Liver (tissue), 9 donors: ENCODE results near the gene DYNC1H1. TPM values are rescaled to one million over a fixed set of nuclear protein-coding genes. Genes with fewer than 3 reads are reported as not detected.

ENCODE experiments used
- DNase-seq: peaks from one replicate; pipeline ENCODE4 v3.0.0-alpha.2; 2017; ENCODE audit warnings: low spot score
- H3K27ac ChIP-seq, 2 donors: one replicate each; pipeline ENCODE4 v1.7.0; 2013; ENCODE audit warnings: inconsistent platforms in 2 of 2, low read length in 2 of 2, control low read depth in 1 of 2, low read depth in 1 of 2, mild to moderate bottlenecking in 1 of 2
- H3K27me3 ChIP-seq, 4 donors: one replicate each; pipeline versions ENCODE4 v1.6.1 to v1.7.0; 2013; ENCODE audit warnings: low read length in 3 of 4, inconsistent platforms in 1 of 4, mild to moderate bottlenecking in 1 of 4, moderate library complexity in 1 of 4; ENCODE audit not compliant: control insufficient read depth in 4 of 4, insufficient read depth in 4 of 4
- H3K36me3 ChIP-seq, 4 donors: one replicate each; pipeline versions ENCODE4 v1.6.1 to v1.7.0; 2013; ENCODE audit warnings: low read length in 3 of 4, mild to moderate bottlenecking in 3 of 4, low read depth in 1 of 4, moderate library complexity in 1 of 4; ENCODE audit not compliant: control insufficient read depth in 4 of 4, insufficient read depth in 3 of 4
- H3K4me1 ChIP-seq, 4 donors: one replicate each; pipeline versions ENCODE4 v1.6.1 to v1.7.0; 2013; ENCODE audit warnings: low read length in 3 of 4, mild to moderate bottlenecking in 3 of 4, moderate library complexity in 1 of 4; ENCODE audit not compliant: control insufficient read depth in 4 of 4, insufficient read depth in 4 of 4
- H3K4me3 ChIP-seq, 3 donors: one replicate each; pipeline versions ENCODE4 v1.6.1 to v1.7.0; 2013; ENCODE audit warnings: low read length in 3 of 3, control low read depth in 1 of 3, low read depth in 1 of 3, mild to moderate bottlenecking in 1 of 3
- H3K9ac ChIP-seq, 2 donors: one replicate each; pipeline ENCODE4 v1.7.0; 2013; ENCODE audit warnings: low read length in 2 of 2, mild to moderate bottlenecking in 2 of 2, moderate library complexity in 2 of 2, control low read depth in 1 of 2, low read depth in 1 of 2
- H3K9me3 ChIP-seq, 4 donors: one replicate each; pipeline versions ENCODE4 v1.6.1 to v1.7.0; 2013; ENCODE audit warnings: low read length in 3 of 4; ENCODE audit not compliant: control insufficient read depth in 4 of 4
- ATF3 ChIP-seq: IDR thresholded peaks from 2 replicates; pipeline ENCODE4 v1.6.1; 2016; ENCODE audit warnings: antibody characterized with exemption
- CTCF ChIP-seq: fragments of 150-350 bp; IDR thresholded peaks from 2 replicates; pipeline ENCODE4 v1.5.1; 2017; ENCODE audit warnings: improper control_type of control experiment, low read depth, low read length; ENCODE audit not compliant: missing input control
- EGR1 ChIP-seq, 2 donors: IDR thresholded peaks; 2 replicates each; pipeline ENCODE4 v1.6.1; 2016 to 2018; ENCODE audit warnings: antibody characterized with exemption in 2 of 2, low read depth in 2 of 2
- FOXA1 ChIP-seq: IDR thresholded peaks from 2 replicates; pipeline ENCODE4 v1.6.1; 2016; ENCODE audit warnings: antibody characterized with exemption
- FOXA2 ChIP-seq: IDR thresholded peaks from 2 replicates; pipeline ENCODE4 v1.6.1; 2016; ENCODE audit warnings: antibody characterized with exemption
- GABPA ChIP-seq, 2 donors: IDR thresholded peaks in 1 of 2; conservative IDR thresholded peaks in 1 of 2; 2 replicates each; pipeline ENCODE4 v1.6.1; 2016; ENCODE audit warnings: antibody characterized with exemption in 2 of 2, mild to moderate bottlenecking in 1 of 2, moderate library complexity in 1 of 2
- HNF4A ChIP-seq, 2 donors: conservative IDR thresholded peaks; 2 replicates each; pipeline ENCODE4 v1.6.1; 2016; ENCODE audit warnings: antibody characterized with exemption in 2 of 2, mild to moderate bottlenecking in 2 of 2
- HNF4G ChIP-seq: IDR thresholded peaks from 2 replicates; pipeline ENCODE4 v1.6.1; 2016; ENCODE audit warnings: antibody characterized with exemption
- JUND ChIP-seq, 2 donors: IDR thresholded peaks; 2 replicates each; pipeline ENCODE4 v1.6.1; 2016; ENCODE audit warnings: antibody characterized with exemption in 2 of 2
- MAX ChIP-seq: IDR thresholded peaks from 2 replicates; pipeline ENCODE4 v1.6.1; 2016; ENCODE audit warnings: antibody characterized with exemption
- RAD21 ChIP-seq, 2 donors: IDR thresholded peaks; 2 replicates each; pipeline ENCODE4 v1.6.1; 2016; ENCODE audit warnings: antibody characterized with exemption in 2 of 2, mild to moderate bottlenecking in 2 of 2
- REST ChIP-seq: IDR thresholded peaks from 2 replicates; pipeline ENCODE4 v1.6.1; 2016; ENCODE audit warnings: antibody characterized with exemption, mild to moderate bottlenecking
- RXRA ChIP-seq, 2 donors: IDR thresholded peaks; 2 replicates each; pipeline ENCODE4 v1.6.1; 2017 to 2018; ENCODE audit warnings: antibody characterized with exemption in 2 of 2, mild to moderate bottlenecking in 1 of 2
- SP1 ChIP-seq: IDR thresholded peaks from 2 replicates; pipeline ENCODE4 v1.6.1; 2018; ENCODE audit warnings: antibody characterized with exemption, mild to moderate bottlenecking
- TAF1 ChIP-seq: conservative IDR thresholded peaks from 2 replicates; pipeline ENCODE4 v1.6.1; 2016; ENCODE audit warnings: antibody characterized with exemption, mild to moderate bottlenecking
- ZBTB33 ChIP-seq: IDR thresholded peaks from 2 replicates; pipeline ENCODE4 v1.6.1; 2016; ENCODE audit warnings: antibody characterized with exemption
- WGBS: extraction: QIAGEN DNeasy Blood & Tissue Kit; methylation state at CpG from one replicate; pipeline ENCODE4 v1.1.7; 2013; 5-methylcytosine and 5-hydroxymethylcytosine counted together
- polyA plus RNA-seq, 2 donors: library from polyadenylated mRNA; stranded (reverse) in 1 of 2; unstranded in 1 of 2; fragments of 200-250 nt in 1 of 2; fragments of >200 nt in 1 of 2; fragmentation: Nextera tagmentation in 1 of 2; extraction: Ambion mirVana in 1 of 2; gene quantifications; one replicate each; pipeline versions ENCODE4 v1.2.1 to v1.2.3, GENCODE V29; 2013 to 2015
- total RNA-seq, 2 donors: library from RNA; depleted of rRNA; stranded (reverse); fragments of >200 nt; gene quantifications; one replicate each; pipeline ENCODE4 v1.2.3, GENCODE V29; 2014
- donor health status: healthy.
- donor health status: healthy.
- donor health status: healthy.
- donor health status: healthy.
- donor health status: healthy.

Gene DYNC1H1
- total and polyA plus RNA-seq, 4 donors: 50.3 to 201 (median 82.6) TPM

GRCh38 chr14:102049258-102050025 is 85.1 kb downstream of the DYNC1H1 start (continued):
- TF ChIP-seq REST: no peak
- TF ChIP-seq HNF4G: no peak
- TF ChIP-seq CTCF: no peak
- no peak for TF ChIP-seq SP1
- TF ChIP-seq RXRA (IDR thresholded peaks at IDR 0.05): no peak
- TF ChIP-seq GABPA (IDR thresholded peaks at IDR 0.05 in 1 of 2, conservative IDR thresholded peaks at IDR 0.05 in 1 of 2): no peak
- no peak for TF ChIP-seq FOXA2

- DNase-seq: no peak
- Histone ChIP-seq H3K4me3 (no peak overlapping the region), H3K9ac (no peak overlapping the region), H3K27ac (no peak overlapping the region), H3K9me3 (no peaks in the 10 kb centered on the region), H3K4me1 (no peaks in the 10 kb centered on the region), H3K36me3 (peaks cover 17 to 48% (median 39%) of the 10 kb centered on the region in 4 donors), H3K27me3 (no peaks in the 10 kb centered on the region)
- no peak for TF ChIP-seq ATF3
- TF ChIP-seq FOXA1: no peak
- TF ChIP-seq GABPA (IDR thresholded peaks at IDR 0.05 in 1 of 2, conservative IDR thresholded peaks at IDR 0.05 in 1 of 2): no peak
- no peak for TF ChIP-seq HNF4G
- no peak for TF ChIP-seq TAF1
- no peak for TF ChIP-seq CTCF
- TF ChIP-seq MAX: no peak
- TF ChIP-seq ZBTB33: no peak
- no peak for TF ChIP-seq FOXA2
- no peak for TF ChIP-seq RAD21 (IDR thresholded peaks at IDR 0.05)
- TF ChIP-seq HNF4A (conservative IDR thresholded peaks at IDR 0.05): no peak
- no peak for TF ChIP-seq RXRA (IDR thresholded peaks at IDR 0.05)
- no peak for TF ChIP-seq REST
- TF ChIP-seq JUND (IDR thresholded peaks at IDR 0.05): no peak
- TF ChIP-seq EGR1 (IDR thresholded peaks at IDR 0.05; ENCODE audit: low read depth in 2 of 2): no peak
- no peak for TF ChIP-seq SP1
- 94% methylated on average over 12 of the region's 12 CpGs for whole genome bisulfite sequencing
These were observed 85.6 kb downstream of the DYNC1H1 start for GRCh38 chr14:102050026-102050405.
